22Rv1 (cell line): ENCODE data around the gene TMEM63C.

Source experiments
- CTCF ChIP-seq: fragments of 450-650 bp; IDR thresholded peaks from 2 replicates; pipeline ENCODE4 v1.5.1; 2017; ENCODE audit warnings: mild to moderate bottlenecking
- ZFX ChIP-seq: fragments of 450-650 bp; IDR thresholded peaks from 2 replicates; pipeline ENCODE4 v1.6.1; 2017; ENCODE audit warnings: antibody characterized with exemption, borderline replicate concordance

GRCh38 chr14:77257700-77258099 lies 76.1 kb downstream of the TMEM63C start:
- TF ChIP-seq CTCF (no peak), ZFX (no peak)
